HG03457 (cell line): Measurements from ENCODE around the gene FYN.
"Not testable (repeated sequence)": the region's sequence is repeated elsewhere in the genome, so short reads cannot be mapped to it uniquely, and the experiment has no call there.

ENCODE experiments used
- ATAC-seq: cut with Tn5 transposase; IDR thresholded peaks from one replicate; pipeline ENCODE4 v1.9.1; 2021; ENCODE audit warnings: moderate number of reproducible peaks; ENCODE audit not compliant: unreplicated experiment

The FYN gene

GRCh38 chr6:111686932-111687266 lies 186.4 kb downstream of the FYN start:
- no peak for ATAC-seq

- no peak for ATAC-seq
Measured at GRCh38 chr6:111686249-111686931, 186.9 kb downstream of the FYN start.

- ATAC-seq, result no peak
Measured at GRCh38 chr6:111685526-111685925, 187.7 kb downstream of the FYN start.

GRCh38 chr6:111685058-111685457 lies 188.2 kb downstream of the FYN start:
- ATAC-seq, result no peak

GRCh38 chr6:111683749-111684267 lies 189.4 kb downstream of the FYN start:
- ATAC-seq, result no peak

GRCh38 chr6:111683157-111683556 lies 190.1 kb downstream of the FYN start:
- no peak for ATAC-seq

GRCh38 chr6:111681860-111682259 lies 191.4 kb downstream of the FYN start:
- no peak for ATAC-seq

- not testable (repeated sequence) for ATAC-seq
Measured at GRCh38 chr6:111680811-111681609, 192.2 kb downstream of the FYN start.

- ATAC-seq, result no peak
Measured at GRCh38 chr6:111680015-111680712, 193.1 kb downstream of the FYN start.

GRCh38 chr6:111679126-111679858 lies 194.0 kb downstream of the FYN start:
- no peak for ATAC-seq

- ATAC-seq, result no peak
Measured at GRCh38 chr6:111677249-111677990, 195.8 kb downstream of the FYN start.

- ATAC-seq, result no peak
Measured at GRCh38 chr6:111676383-111676782, 196.9 kb downstream of the FYN start.

- ATAC-seq, result no peak
Measured at GRCh38 chr6:111674883-111675282, 198.4 kb downstream of the FYN start.

- ATAC-seq, result no peak
Measured at GRCh38 chr6:111674413-111674812, 198.8 kb downstream of the FYN start.

GRCh38 chr6:111673937-111674336 lies 199.3 kb downstream of the FYN start:
- no peak for ATAC-seq

GRCh38 chr6:111673532-111673931 lies 199.7 kb downstream of the FYN start:
- no peak for ATAC-seq

GRCh38 chr6:111672761-111673450 lies 200.3 kb downstream of the FYN start:
- no peak for ATAC-seq

GRCh38 chr6:111669326-111669725 lies 203.9 kb downstream of the FYN start:
- no peak for ATAC-seq

GRCh38 chr6:111668410-111668809 lies 204.8 kb downstream of the FYN start:
- ATAC-seq, result no peak

- ATAC-seq, result no peak
Measured at GRCh38 chr6:111667931-111668330, 205.3 kb downstream of the FYN start.
